Smooth muscle cell (in vitro differentiated cells): ENCODE measurements around the gene PCDH9. TPM values are rescaled to one million over a fixed set of nuclear protein-coding genes. Genes with fewer than 3 reads are reported as not detected.

Experiments
- DNase-seq: peaks from one replicate; lab custom pipeline; 2025; ENCODE audit not compliant: unreplicated experiment; lab: John Stamatoyannopoulos, UW
- H2AFZ ChIP-seq: fragments of 200-600 bp; sonication (generic); 2 replicates; pipeline ENCODE4 v1.6.0; 2016; ENCODE audit warnings: antibody characterized with exemption, low read depth, mild to moderate bottlenecking
- H3F3A ChIP-seq: fragments of 200-600 bp; sonication (generic); 2 replicates; pipeline ENCODE4 v1.6.0; 2017; ENCODE audit warnings: antibody characterized with exemption, low read depth
- H3K27ac ChIP-seq: fragments of 200-600 bp; sonication (generic); 2 replicates; pipeline ENCODE4 v1.5.1; 2016; ENCODE audit warnings: low read depth, mild to moderate bottlenecking
- H3K27me3 ChIP-seq: fragments of 200-600 bp; sonication (generic); 2 replicates; pipeline ENCODE4 v1.6.1; 2016; ENCODE audit warnings: low read depth, mild to moderate bottlenecking
- H3K36me3 ChIP-seq: fragments of 200-600 bp; sonication (generic); 2 replicates; pipeline ENCODE4 v1.5.1; 2016; ENCODE audit warnings: low read depth
- H3K4me1 ChIP-seq: fragments of 200-600 bp; sonication (generic); 2 replicates; pipeline ENCODE4 v1.5.1; 2016; ENCODE audit warnings: low read depth
- H3K4me2 ChIP-seq: fragments of 200-600 bp; sonication (generic); 2 replicates; pipeline ENCODE4 v1.6.0; 2016; ENCODE audit warnings: mild to moderate bottlenecking
- H3K4me3 ChIP-seq: fragments of 200-600 bp; sonication (generic); 2 replicates; pipeline ENCODE4 v1.5.1; 2016; ENCODE audit warnings: mild to moderate bottlenecking
- H3K79me2 ChIP-seq: fragments of 200-600 bp; sonication (generic); 2 replicates; pipeline ENCODE4 v1.6.0; 2016; ENCODE audit warnings: low read depth, mild to moderate bottlenecking
- H3K9ac ChIP-seq: fragments of 200-600 bp; sonication (generic); 2 replicates; pipeline ENCODE4 v1.6.0; 2016; ENCODE audit warnings: low read depth
- H3K9me3 ChIP-seq: fragments of 200-600 bp; sonication (generic); replicated peaks from 2 replicates; pipeline ENCODE4 v1.5.1; 2016; ENCODE audit warnings: low read depth
- H4K20me1 ChIP-seq: fragments of 200-600 bp; sonication (generic); 2 replicates; pipeline ENCODE4 v1.6.0; 2016; ENCODE audit warnings: low read depth
- CTCF ChIP-seq: fragments of 200-600 bp; sonication (generic); IDR thresholded peaks from 2 replicates; pipeline ENCODE4 v1.5.1; 2017; ENCODE audit warnings: borderline replicate concordance, mild to moderate bottlenecking, antibody characterized with exemption; ENCODE audit not compliant: insufficient read depth, poor library complexity, severe bottlenecking
- WGBS: methylation state at CpG from one replicate; pipeline ENCODE4 v1.1.7; 2016; ENCODE audit warnings: low lambda C conversion rate; 5-methylcytosine and 5-hydroxymethylcytosine counted together
- polyA plus RNA-seq: library from polyadenylated mRNA; unstranded; fragments of >200 nt; fragmentation: Nextera tagmentation; extraction: Ambion mirVana; gene quantifications from 2 replicates; pipeline ENCODE4 v1.2.1, GENCODE V29; 2016
- total RNA-seq: library from RNA; depleted of rRNA; stranded (reverse); fragments of >200 nt; gene quantifications from 2 replicates; pipeline ENCODE4 v1.2.3, GENCODE V29; 2014

Gene PCDH9
- total and polyA plus RNA-seq, 2 experiments from 2014 or later = 0.65 to 1.9 TPM

- Histone ChIP-seq H4K20me1 (no peaks in the 10 kb centered on the region), H3K4me2 (no peak overlapping the region), H3K36me3 (no peaks in the 10 kb centered on the region), H3K27ac (no peak overlapping the region), H3K9ac (no peak overlapping the region), H3K79me2 (no peaks in the 10 kb centered on the region), H3K4me3 (no peak overlapping the region), H3K9me3 (no peaks in the 10 kb centered on the region), H3K27me3 (no peaks in the 10 kb centered on the region), H3F3A (no peaks in the 10 kb centered on the region), H3K4me1 (no peaks in the 10 kb centered on the region), H2AFZ (no peak overlapping the region)
- TF ChIP-seq CTCF = no peak
- WGBS = 84% methylated on average over 20 of the region's 20 CpGs
- DNase-seq = no peak
Measured at GRCh38 chr13:67225252-67226159, 4.6 kb downstream of the PCDH9 start.

- H3K36me3 ChIP-seq = no peaks in the 10 kb centered on the region
- H3F3A ChIP-seq = no peaks in the 10 kb centered on the region
- no peaks in the 10 kb centered on the region for H4K20me1 ChIP-seq
- DNase-seq = peak; percentile 8
- H3K79me2 ChIP-seq = no peaks in the 10 kb centered on the region
- WGBS = 44% methylated on average over 9 of the region's 9 CpGs
- no peaks in the 10 kb centered on the region for H3K4me1 ChIP-seq
- peak; percentile 70 for TF ChIP-seq CTCF
- H3K9me3 ChIP-seq = no peaks in the 10 kb centered on the region
- H3K9ac ChIP-seq = no peak overlapping the region
- no peak overlapping the region for H2AFZ ChIP-seq
- H3K4me3 ChIP-seq = peak overlapping the region; percentile 25
- H3K27ac ChIP-seq = no peak overlapping the region
- H3K27me3 ChIP-seq = no peaks in the 10 kb centered on the region
- H3K4me2 ChIP-seq = peak overlapping the region; percentile 70
Measured at GRCh38 chr13:67224148-67224846, 5.8 kb downstream of the PCDH9 start.

GRCh38 chr13:67223742-67224141 is 6.4 kb downstream of the PCDH9 start:
- DNase-seq = no peak
- Histone ChIP-seq H4K20me1 (no peaks in the 10 kb centered on the region), H3F3A (no peaks in the 10 kb centered on the region), H3K36me3 (no peaks in the 10 kb centered on the region), H3K9ac (no peak overlapping the region), H3K9me3 (no peaks in the 10 kb centered on the region), H3K27me3 (no peaks in the 10 kb centered on the region), H3K79me2 (no peaks in the 10 kb centered on the region), H3K4me1 (no peaks in the 10 kb centered on the region), H3K27ac (no peak overlapping the region), H3K4me2 (peak overlapping the region; percentile 70), H3K4me3 (peak overlapping the region; percentile 25), H2AFZ (no peak overlapping the region)
- no peak for TF ChIP-seq CTCF
- 73% methylated on average over 1 of the region's 1 CpG for WGBS
